GM19395 (cell line): Measurements from ENCODE around the gene PYDC1.
"Not testable (repeated sequence)": the region's sequence is repeated elsewhere in the genome, so short reads cannot be mapped to it uniquely, and the experiment has no call there.

ENCODE experiments used
- ATAC-seq: cut with Tn5 transposase; IDR thresholded peaks from one replicate; pipeline ENCODE4 v1.9.1; 2021; ENCODE audit warnings: mild to moderate bottlenecking, moderate library complexity; ENCODE audit not compliant: unreplicated experiment

Gene PYDC1

GRCh38 chr16:31216422-31217135 is at the start of gene PYDC1:
Gene PYDC1, minus strand, starts transcription at chr16:31217135. Its CDS starts 107 bp downstream, at chr16:31217028.
- no peak for ATAC-seq

- peak; percentile 83 for ATAC-seq
Measured at GRCh38 chr16:31265329-31266245, 48.7 kb upstream of the PYDC1 start.

GRCh38 chr16:31262084-31262483 is 45.1 kb upstream of the PYDC1 start:
- ATAC-seq = no peak

- no peak for ATAC-seq
Measured at GRCh38 chr16:31260136-31260931, 43.4 kb upstream of the PYDC1 start.

- no peak for ATAC-seq
Measured at GRCh38 chr16:31258366-31258765, 41.4 kb upstream of the PYDC1 start.

- ATAC-seq = no peak
Measured at GRCh38 chr16:31256466-31256865, 39.5 kb upstream of the PYDC1 start.

- no peak for ATAC-seq
Measured at GRCh38 chr16:31253642-31254045, 36.7 kb upstream of the PYDC1 start.

- no peak for ATAC-seq
Measured at GRCh38 chr16:31251435-31251834, 34.5 kb upstream of the PYDC1 start.

GRCh38 chr16:31250782-31251384 is 33.9 kb upstream of the PYDC1 start:
- ATAC-seq = no peak

GRCh38 chr16:31248344-31248743 is 31.4 kb upstream of the PYDC1 start:
- ATAC-seq = no peak

GRCh38 chr16:31246296-31246695 is 29.4 kb upstream of the PYDC1 start:
- ATAC-seq = no peak

- ATAC-seq = not testable (repeated sequence)
Measured at GRCh38 chr16:31245598-31245997, 28.7 kb upstream of the PYDC1 start.

- no peak for ATAC-seq
Measured at GRCh38 chr16:31243734-31244670, 27.1 kb upstream of the PYDC1 start.

GRCh38 chr16:31242206-31242605 is 25.3 kb upstream of the PYDC1 start:
- no peak for ATAC-seq

GRCh38 chr16:31238041-31238440 is 21.1 kb upstream of the PYDC1 start:
- no peak for ATAC-seq

- no peak for ATAC-seq
Measured at GRCh38 chr16:31229501-31229900, 12.6 kb upstream of the PYDC1 start.

- no peak for ATAC-seq
Measured at GRCh38 chr16:31228206-31228605, 11.3 kb upstream of the PYDC1 start.

- no peak for ATAC-seq
Measured at GRCh38 chr16:31225193-31225592, 8.3 kb upstream of the PYDC1 start.

GRCh38 chr16:31224092-31224955 is 7.4 kb upstream of the PYDC1 start:
- no peak for ATAC-seq
